ENCODE results near the gene CMIP. TPM values are rescaled to one million over a fixed set of nuclear protein-coding genes. Genes with fewer than 3 reads are reported as not detected.
A peak's percentile ranks its signal among the peaks of the same experiment; 100 is the strongest.

The CMIP gene
- total and polyA plus RNA-seq, 3 donors from 2014 or later: 34.9 to 72.5 (median 42.0) TPM

DNA sequence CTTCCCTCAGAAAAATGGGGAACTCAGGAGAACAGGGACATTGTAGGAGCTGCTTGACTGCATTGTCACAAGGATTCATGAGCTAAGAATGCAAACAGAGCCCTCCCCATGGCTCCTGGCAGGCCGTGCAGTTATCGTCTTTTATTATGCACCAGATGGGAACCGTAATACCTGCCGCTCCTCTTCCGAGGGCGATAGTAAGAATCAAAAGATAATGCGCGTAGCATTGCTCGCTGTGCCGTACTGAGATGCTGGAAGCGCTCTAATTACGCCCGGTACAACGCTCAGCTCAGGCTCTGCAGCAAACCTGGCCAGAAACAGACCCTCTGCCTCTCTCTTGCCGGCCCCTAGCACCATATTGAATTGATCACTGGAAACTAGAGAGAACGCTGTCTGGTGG is 247.4 kb downstream of the CMIP start:
- H3K27ac ChIP-seq: peak overlapping the region in 1 of 2 donors; percentile 68
- intact Hi-C loops (cut with DNase I; ENCODE audit: low total_unique reads): loop anchor here (10.0 kb wide), 1 partner anchor 287 kb away; no protein-coding TSS in a partner anchor
- TF ChIP-seq CTCF (IDR thresholded peaks at IDR 0.05) (no peak), POLR2A (IDR thresholded peaks at IDR 0.05) (no peak)
- no peak overlapping the region for H3K4me3 ChIP-seq
- H3K27me3 ChIP-seq: no peaks in the 10 kb centered on the region
- 96 to 99% methylated on average over 16 of the region's 16 CpGs for WGBS, 2 donors
- no peak for DNase-seq
- H3K4me1 ChIP-seq: peaks cover 35% of the 10 kb centered on the region
- no peaks in the 10 kb centered on the region for H3K9me3 ChIP-seq
- H3K36me3 ChIP-seq (ENCODE audit: low read depth, missing control alignments): no peaks in the 10 kb centered on the region

GRCh38 chr16:81692571-81692970 is 248.0 kb downstream of the CMIP start:
- WGBS, 2 donors: 87 to 91% methylated on average over 15 of the region's 15 CpGs

GRCh38 chr16:81693041-81693743 is 248.6 kb downstream of the CMIP start:
- Histone ChIP-seq H3K4me1 (peaks cover 29% of the 10 kb centered on the region), H3K4me3 (no peak overlapping the region), H3K9me3 (no peaks in the 10 kb centered on the region), H3K27me3 (no peaks in the 10 kb centered on the region), H3K27ac (peak overlapping the region; percentile 49 to 68), H3K36me3 (ENCODE audit: low read depth, missing control alignments) (no peaks in the 10 kb centered on the region)
- TF ChIP-seq CTCF (IDR thresholded peaks at IDR 0.05) (no peak), POLR2A (IDR thresholded peaks at IDR 0.05) (no peak)
- peak; percentile 79 for DNase-seq
- WGBS, 2 donors: 60 to 67% methylated on average over 27 to 28 of the region's 28 CpGs
- intact Hi-C loops (cut with DNase I; ENCODE audit: low total_unique reads): loop anchor here (10.0 kb wide), 1 partner anchor 288 kb away; no protein-coding TSS in a partner anchor

More at GRCh38 chr16:81692571-81692970, 248.0 kb downstream of the CMIP start:
- no peaks in the 10 kb centered on the region for H3K9me3 ChIP-seq
- H3K27me3 ChIP-seq: no peaks in the 10 kb centered on the region
- TF ChIP-seq POLR2A (IDR thresholded peaks at IDR 0.05): no peak
- no peak for TF ChIP-seq CTCF (IDR thresholded peaks at IDR 0.05)
- DNase-seq: no peak
- peak overlapping the region in 1 of 2 donors; percentile 68 for H3K27ac ChIP-seq
- intact Hi-C loops (cut with DNase I; ENCODE audit: low total_unique reads): loop anchor here (10.0 kb wide), 1 partner anchor 288 kb away; no protein-coding TSS in a partner anchor
- no peaks in the 10 kb centered on the region for H3K36me3 ChIP-seq (ENCODE audit: low read depth, missing control alignments)
- peaks cover 30% of the 10 kb centered on the region for H3K4me1 ChIP-seq
- H3K4me3 ChIP-seq: no peak overlapping the region

DNA sequence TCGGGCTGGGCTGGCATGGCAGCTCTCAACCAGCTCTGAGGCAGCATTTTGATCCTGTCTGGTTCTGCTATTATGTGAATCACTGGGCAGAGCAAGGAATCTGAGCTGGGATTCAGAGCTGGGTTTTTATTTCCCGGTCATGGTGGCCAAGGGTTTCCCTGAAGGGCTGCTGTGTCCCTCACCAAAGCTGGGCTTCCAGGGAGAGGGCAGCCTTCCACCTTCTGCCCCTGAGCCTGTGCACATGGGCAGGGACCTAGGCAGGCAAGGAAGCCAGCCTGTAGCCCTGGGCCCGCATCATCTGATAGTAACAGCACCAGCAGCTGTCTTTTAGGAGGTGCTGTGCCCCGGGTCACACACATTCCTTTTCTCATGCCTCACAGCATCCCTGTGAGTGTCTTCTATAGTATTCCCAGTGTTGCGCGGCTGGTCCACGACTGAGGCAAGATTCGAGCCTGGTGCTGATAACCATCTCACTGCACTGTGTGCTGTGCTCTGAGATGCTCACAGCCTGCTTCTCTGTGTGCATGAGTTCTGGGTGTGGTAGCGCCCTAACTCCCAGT is 249.2 kb downstream of the CMIP start:
- peak overlapping the region; percentile 49 to 59 for H3K27ac ChIP-seq
- TF ChIP-seq POLR2A (IDR thresholded peaks at IDR 0.05) (no peak), CTCF (IDR thresholded peaks at IDR 0.05) (no peak)
- peaks cover 29% of the 10 kb centered on the region for H3K4me1 ChIP-seq
- DNase-seq: no peak
- H3K4me3 ChIP-seq: no peak overlapping the region
- H3K9me3 ChIP-seq: no peaks in the 10 kb centered on the region
- no peaks in the 10 kb centered on the region for H3K36me3 ChIP-seq (ENCODE audit: low read depth, missing control alignments)
- 82 to 85% methylated on average over 4 to 9 of the region's 9 CpGs for WGBS, 2 donors
- no peaks in the 10 kb centered on the region for H3K27me3 ChIP-seq
- intact Hi-C loops (cut with DNase I; ENCODE audit: low total_unique reads): loop anchor here (10.0 kb wide), 1 partner anchor 289 kb away; no protein-coding TSS in a partner anchor
